ENCODE data around the gene ANAPC16.

DNA sequence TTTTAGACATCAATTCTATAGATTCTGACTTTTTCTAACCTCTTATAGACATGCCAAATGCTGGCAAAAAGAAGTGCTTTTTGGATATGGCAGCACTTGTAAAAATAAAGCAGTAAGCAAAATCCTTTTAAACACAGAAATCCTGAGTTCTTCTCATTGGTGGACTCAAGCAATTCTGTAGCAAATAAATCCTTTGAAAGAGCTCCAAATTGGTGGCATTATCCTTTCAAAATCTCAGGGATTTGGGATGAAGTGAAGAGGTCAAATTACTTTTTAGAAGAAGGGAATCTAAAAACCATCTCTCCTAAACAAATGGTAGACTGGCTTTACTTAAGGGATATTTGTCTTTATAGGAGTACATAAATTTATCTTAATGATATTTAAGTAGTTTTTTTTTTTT is 17.8 kb downstream of the ANAPC16 start:
- TF ChIP-seq EZH2 (IDR thresholded peaks at IDR 0.05; ENCODE audit: borderline replicate concordance, insufficient read depth, low read depth, low read length, poor library complexity, severe bottlenecking), result no peak
- TF ChIP-seq, protein P1, sequence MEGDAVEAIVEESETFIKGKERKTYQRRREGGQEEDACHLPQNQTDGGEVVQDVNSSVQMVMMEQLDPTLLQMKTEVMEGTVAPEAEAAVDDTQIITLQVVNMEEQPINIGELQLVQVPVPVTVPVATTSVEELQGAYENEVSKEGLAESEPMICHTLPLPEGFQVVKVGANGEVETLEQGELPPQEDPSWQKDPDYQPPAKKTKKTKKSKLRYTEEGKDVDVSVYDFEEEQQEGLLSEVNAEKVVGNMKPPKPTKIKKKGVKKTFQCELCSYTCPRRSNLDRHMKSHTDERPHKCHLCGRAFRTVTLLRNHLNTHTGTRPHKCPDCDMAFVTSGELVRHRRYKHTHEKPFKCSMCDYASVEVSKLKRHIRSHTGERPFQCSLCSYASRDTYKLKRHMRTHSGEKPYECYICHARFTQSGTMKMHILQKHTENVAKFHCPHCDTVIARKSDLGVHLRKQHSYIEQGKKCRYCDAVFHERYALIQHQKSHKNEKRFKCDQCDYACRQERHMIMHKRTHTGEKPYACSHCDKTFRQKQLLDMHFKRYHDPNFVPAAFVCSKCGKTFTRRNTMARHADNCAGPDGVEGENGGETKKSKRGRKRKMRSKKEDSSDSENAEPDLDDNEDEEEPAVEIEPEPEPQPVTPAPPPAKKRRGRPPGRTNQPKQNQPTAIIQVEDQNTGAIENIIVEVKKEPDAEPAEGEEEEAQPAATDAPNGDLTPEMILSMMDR (IDR thresholded peaks at IDR 0.05), result no peak

Data from B cell (primary cell).